Loucy (cell line): ENCODE data around the gene LENG9.

ENCODE experiments used
- H2AFZ ChIP-seq: fragments of 200-600 bp; sonication (generic); 2 replicates; pipeline ENCODE4 v1.6.0; 2016; ENCODE audit warnings: antibody characterized with exemption, mild to moderate bottlenecking, low read length, moderate library complexity
- H3F3A ChIP-seq: fragments of 200-600 bp; 2 replicates; pipeline ENCODE4 v1.6.0; 2016; ENCODE audit warnings: antibody characterized with exemption, low read depth, mild to moderate bottlenecking
- H3K27me3 ChIP-seq: fragments of 200-600 bp; sonication (generic); 2 replicates; pipeline ENCODE4 v1.6.1; 2014; ENCODE audit warnings: low read length, mild to moderate bottlenecking; ENCODE audit not compliant: insufficient read depth, poor library complexity, severe bottlenecking
- H3K36me3 ChIP-seq: fragments of 200-600 bp; sonication (generic); 2 replicates; pipeline ENCODE4 v1.6.1; 2016; ENCODE audit warnings: low read length; ENCODE audit not compliant: insufficient read depth
- H3K4me1 ChIP-seq: fragments of 200-600 bp; sonication (generic); 2 replicates; pipeline ENCODE4 v1.5.1; 2014; ENCODE audit warnings: low read length, mild to moderate bottlenecking; ENCODE audit not compliant: insufficient read depth, poor library complexity, severe bottlenecking
- H3K4me2 ChIP-seq: fragments of 200-600 bp; sonication (generic); 2 replicates; pipeline ENCODE4 v1.6.0; 2014; ENCODE audit warnings: antibody characterized with exemption, low read length, low read depth, mild to moderate bottlenecking; ENCODE audit not compliant: poor library complexity, severe bottlenecking
- H3K4me3 ChIP-seq: fragments of 200-600 bp; sonication (generic); 2 replicates; pipeline ENCODE4 v1.5.1; 2014; ENCODE audit warnings: low read length, mild to moderate bottlenecking, mixed read lengths; ENCODE audit not compliant: poor library complexity, severe bottlenecking
- H3K79me2 ChIP-seq: fragments of 200-600 bp; sonication (generic); 2 replicates; pipeline ENCODE4 v1.6.1; 2014; ENCODE audit warnings: low read length; ENCODE audit not compliant: insufficient read depth
- H3K9ac ChIP-seq: fragments of 200-600 bp; sonication (generic); 2 replicates; pipeline ENCODE4 v1.6.0; 2014; ENCODE audit warnings: mild to moderate bottlenecking, low read depth, low read length, moderate library complexity; ENCODE audit not compliant: poor library complexity, severe bottlenecking
- H3K9me2 ChIP-seq: fragments of 200-600 bp; sonication (generic); replicated peaks from 2 replicates; pipeline ENCODE4 v1.6.1; 2016; ENCODE audit warnings: low read depth, low read length, mixed read lengths
- H3K9me3 ChIP-seq: fragments of 200-600 bp; sonication (generic); 2 replicates; pipeline ENCODE4 v1.6.1; 2014; ENCODE audit warnings: mild to moderate bottlenecking, antibody characterized with exemption, low read length, low read depth; ENCODE audit not compliant: insufficient read depth
- H4K20me1 ChIP-seq: fragments of 200-600 bp; sonication (generic); 2 replicates; pipeline ENCODE4 v1.6.0; 2014; ENCODE audit warnings: antibody characterized with exemption, low read length, mild to moderate bottlenecking; ENCODE audit not compliant: insufficient read depth, poor library complexity, severe bottlenecking
- EZH2phosphoT487 ChIP-seq: fragments of 200-600 bp; IDR thresholded peaks from 2 replicates; pipeline ENCODE4 v1.6.1; 2018; ENCODE audit warnings: antibody characterized with exemption, mild to moderate bottlenecking, moderate library complexity, borderline replicate concordance
- TF ChIP-seq, protein P1 (sequence below): fragments of 200-600 bp; sonication (generic); conservative IDR thresholded peaks from 2 replicates; pipeline ENCODE4 v1.5.1; 2014; ENCODE audit warnings: mild to moderate bottlenecking, antibody characterized with exemption, low read length

The LENG9 gene

DNA sequence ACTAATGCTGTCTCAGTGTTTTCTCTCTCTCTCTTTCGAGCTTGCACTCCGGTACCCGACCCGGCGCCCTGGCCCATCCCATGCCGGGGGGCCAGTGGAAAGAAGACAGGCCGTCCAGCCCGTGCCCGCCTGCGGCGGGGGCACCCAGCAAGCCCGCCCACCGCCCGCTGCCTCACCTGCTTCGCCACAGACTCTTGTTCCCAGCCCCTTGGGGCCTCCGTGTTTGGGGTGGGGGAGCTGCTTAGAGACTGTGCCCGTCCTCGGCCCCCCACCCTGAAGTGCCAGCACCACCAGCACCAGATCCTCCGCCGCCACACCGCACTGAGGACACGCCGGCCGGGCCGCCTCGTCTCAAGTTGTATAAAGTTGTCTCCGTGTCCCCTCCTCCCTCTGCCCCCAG lies 2.4 kb downstream of the LENG9 start:
- H3K27me3 ChIP-seq, result no peaks in the 10 kb centered on the region
- peaks cover 26% of the 10 kb centered on the region for H4K20me1 ChIP-seq
- no peaks in the 10 kb centered on the region for H3K9me2 ChIP-seq
- H3K4me3 ChIP-seq, result no peak overlapping the region
- no peak overlapping the region for H3K4me2 ChIP-seq
- H3K36me3 ChIP-seq, result peaks cover 48% of the 10 kb centered on the region; the same call in 1 of the 2 replicates
- no peaks in the 10 kb centered on the region for H3K79me2 ChIP-seq
- H2AFZ ChIP-seq, result no peak overlapping the region
- H3K9me3 ChIP-seq, result no peaks in the 10 kb centered on the region
- TF ChIP-seq, protein P1, sequence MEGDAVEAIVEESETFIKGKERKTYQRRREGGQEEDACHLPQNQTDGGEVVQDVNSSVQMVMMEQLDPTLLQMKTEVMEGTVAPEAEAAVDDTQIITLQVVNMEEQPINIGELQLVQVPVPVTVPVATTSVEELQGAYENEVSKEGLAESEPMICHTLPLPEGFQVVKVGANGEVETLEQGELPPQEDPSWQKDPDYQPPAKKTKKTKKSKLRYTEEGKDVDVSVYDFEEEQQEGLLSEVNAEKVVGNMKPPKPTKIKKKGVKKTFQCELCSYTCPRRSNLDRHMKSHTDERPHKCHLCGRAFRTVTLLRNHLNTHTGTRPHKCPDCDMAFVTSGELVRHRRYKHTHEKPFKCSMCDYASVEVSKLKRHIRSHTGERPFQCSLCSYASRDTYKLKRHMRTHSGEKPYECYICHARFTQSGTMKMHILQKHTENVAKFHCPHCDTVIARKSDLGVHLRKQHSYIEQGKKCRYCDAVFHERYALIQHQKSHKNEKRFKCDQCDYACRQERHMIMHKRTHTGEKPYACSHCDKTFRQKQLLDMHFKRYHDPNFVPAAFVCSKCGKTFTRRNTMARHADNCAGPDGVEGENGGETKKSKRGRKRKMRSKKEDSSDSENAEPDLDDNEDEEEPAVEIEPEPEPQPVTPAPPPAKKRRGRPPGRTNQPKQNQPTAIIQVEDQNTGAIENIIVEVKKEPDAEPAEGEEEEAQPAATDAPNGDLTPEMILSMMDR, result no peak
- TF ChIP-seq EZH2phosphoT487, result no peak
- no peak overlapping the region for H3K9ac ChIP-seq
- peaks cover 5% of the 10 kb centered on the region; the same call in 1 of the 2 replicates for H3F3A ChIP-seq
- peaks cover 8% of the 10 kb centered on the region for H3K4me1 ChIP-seq

DNA sequence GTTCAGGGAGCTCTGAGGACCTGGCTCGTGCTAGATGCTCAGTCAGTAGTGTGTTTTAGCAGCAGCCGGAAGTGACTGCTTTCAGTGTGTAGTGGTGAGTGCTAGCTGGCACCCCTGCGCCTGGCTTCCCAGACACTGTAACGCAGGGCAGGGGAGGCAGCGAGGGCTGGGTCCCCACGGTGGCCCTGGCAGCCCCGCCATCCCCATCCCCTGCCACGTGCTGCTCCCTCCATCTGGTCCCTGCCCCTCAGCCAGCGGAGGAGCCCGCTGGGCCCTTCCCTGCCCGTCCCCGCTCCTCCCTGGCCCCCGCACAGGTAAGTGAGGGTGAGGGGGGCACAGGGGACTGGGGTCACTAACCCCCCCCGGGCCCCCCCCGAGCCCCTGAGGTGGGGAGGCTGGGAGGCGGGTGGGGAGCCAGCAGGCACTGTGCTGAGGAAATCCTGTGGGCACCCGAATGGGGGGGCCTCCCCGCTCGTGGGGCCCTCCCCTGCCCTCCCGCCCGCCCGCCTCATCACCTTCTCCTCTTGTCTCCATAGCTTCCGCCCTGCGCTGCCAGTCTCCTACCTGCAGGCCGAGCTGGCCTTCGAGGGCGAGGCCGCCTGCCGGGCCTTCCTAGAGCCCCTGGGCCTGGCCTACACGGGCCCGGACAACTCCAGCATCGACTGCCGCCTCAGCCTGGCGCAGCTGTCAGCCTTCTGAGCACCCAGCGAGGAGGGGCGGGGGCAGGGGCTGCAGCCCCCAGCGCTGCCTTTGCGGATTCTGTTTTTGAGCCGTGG lies 3.2 kb downstream of the LENG9 start:
- H3K4me2 ChIP-seq, result no peak overlapping the region
- H3K79me2 ChIP-seq, result peaks cover under 1% of the 10 kb centered on the region; the same call in 1 of the 2 replicates
- H3K9me2 ChIP-seq, result no peaks in the 10 kb centered on the region
- no peak overlapping the region for H3K4me3 ChIP-seq
- H3K27me3 ChIP-seq, result no peaks in the 10 kb centered on the region
- no peak overlapping the region for H3K9ac ChIP-seq
- peaks cover 56% of the 10 kb centered on the region; the same call in 1 of the 2 replicates for H3K36me3 ChIP-seq
- peaks cover 29% of the 10 kb centered on the region for H4K20me1 ChIP-seq
- H3F3A ChIP-seq, result peaks cover 5% of the 10 kb centered on the region; the same call in 1 of the 2 replicates
- H2AFZ ChIP-seq, result no peak overlapping the region
- TF ChIP-seq EZH2phosphoT487, result no peak
- TF ChIP-seq, protein P1, result no peak
- H3K9me3 ChIP-seq, result no peaks in the 10 kb centered on the region
- H3K4me1 ChIP-seq, result peaks cover 8% of the 10 kb centered on the region

DNA sequence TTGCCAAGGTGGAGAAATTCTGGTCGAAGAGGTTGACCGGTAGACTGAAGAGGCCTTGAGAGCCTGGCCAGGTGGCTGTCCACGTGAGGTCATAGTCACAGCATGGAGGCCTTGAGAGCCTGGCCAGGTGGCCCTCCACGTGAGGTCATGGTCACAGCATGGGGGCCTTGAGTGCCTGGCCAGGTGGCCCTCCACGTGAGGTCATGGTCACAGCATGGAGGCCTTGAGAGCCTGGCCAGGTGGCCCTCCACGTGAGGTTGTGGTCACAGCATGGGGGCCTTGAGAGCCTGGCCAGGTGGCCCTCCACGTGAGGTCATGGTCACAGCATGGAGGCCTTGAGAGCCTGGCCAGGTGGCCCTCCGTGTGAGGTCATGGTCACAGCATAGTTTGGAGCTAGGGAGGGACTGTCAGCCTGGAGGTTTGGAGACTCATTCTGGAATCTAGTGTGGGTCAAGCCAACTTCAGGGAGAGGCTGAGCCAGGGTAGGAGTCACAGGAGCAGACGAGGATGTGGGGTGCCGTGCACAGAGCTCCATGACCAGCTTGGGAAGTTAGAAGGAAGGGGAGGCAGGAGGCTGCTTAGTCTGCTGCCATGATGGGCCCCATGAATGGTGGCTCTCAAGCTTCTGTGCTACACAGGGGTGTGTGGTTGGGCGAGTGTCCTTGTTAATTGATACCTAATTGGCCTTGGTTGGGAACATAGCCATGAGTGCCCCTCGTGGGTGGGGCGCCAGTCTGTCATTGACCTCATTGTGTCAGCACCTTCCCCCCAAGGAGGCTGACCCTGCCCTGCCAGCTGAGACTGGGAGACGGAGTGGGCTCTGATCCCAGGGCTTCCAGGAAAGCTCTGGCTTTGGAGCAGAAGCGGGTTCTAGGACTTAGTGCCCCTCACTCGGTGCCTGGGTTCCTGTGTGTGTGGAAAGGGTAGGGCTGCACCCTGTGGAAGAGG lies 4.0 kb downstream of the LENG9 start:
- no peak overlapping the region for H3K4me2 ChIP-seq
- H3K9me3 ChIP-seq, result no peaks in the 10 kb centered on the region
- no peak overlapping the region for H2AFZ ChIP-seq
- no peak for TF ChIP-seq EZH2phosphoT487
- TF ChIP-seq, protein P1, result no peak
- H4K20me1 ChIP-seq, result peaks cover 36% of the 10 kb centered on the region
- H3K27me3 ChIP-seq, result no peaks in the 10 kb centered on the region
- no peaks in the 10 kb centered on the region for H3K9me2 ChIP-seq
- peaks cover 5% of the 10 kb centered on the region; the same call in 1 of the 2 replicates for H3F3A ChIP-seq
- H3K4me1 ChIP-seq, result peaks cover 8% of the 10 kb centered on the region
- H3K9ac ChIP-seq, result no peak overlapping the region
- peaks cover 8% of the 10 kb centered on the region; the same call in 1 of the 2 replicates for H3K79me2 ChIP-seq
- peaks cover 65% of the 10 kb centered on the region; the same call in 1 of the 2 replicates for H3K36me3 ChIP-seq
- H3K4me3 ChIP-seq, result no peak overlapping the region
